HG02678 (cell line): Measurements from ENCODE around the gene ALX4.

Source experiments
- ATAC-seq: cut with Tn5 transposase; IDR thresholded peaks from one replicate; pipeline ENCODE4 v1.9.1; 2021; ENCODE audit warnings: mild to moderate bottlenecking, moderate library complexity; ENCODE audit not compliant: unreplicated experiment

Gene ALX4

GRCh38 chr11:44248109-44248508 lies 61.8 kb downstream of the ALX4 start:
- no peak for ATAC-seq

GRCh38 chr11:44247508-44247907 lies 62.4 kb downstream of the ALX4 start:
- no peak for ATAC-seq

- ATAC-seq: no peak
These were observed 63.2 kb downstream of the ALX4 start for GRCh38 chr11:44246726-44247125.

- ATAC-seq: no peak
These were observed 65.2 kb downstream of the ALX4 start for GRCh38 chr11:44244639-44245310.

GRCh38 chr11:44243595-44244343 lies 66.2 kb downstream of the ALX4 start:
- no peak for ATAC-seq

GRCh38 chr11:44243086-44243485 lies 66.9 kb downstream of the ALX4 start:
- ATAC-seq: no peak

- no peak for ATAC-seq
These were observed 68.1 kb downstream of the ALX4 start for GRCh38 chr11:44241851-44242250.

- ATAC-seq: no peak
These were observed 72.8 kb downstream of the ALX4 start for GRCh38 chr11:44237156-44237555.

- no peak for ATAC-seq
These were observed 73.6 kb downstream of the ALX4 start for GRCh38 chr11:44236296-44236695.

- no peak for ATAC-seq
These were observed 74.2 kb downstream of the ALX4 start for GRCh38 chr11:44235765-44236201.

GRCh38 chr11:44229624-44230023 lies 80.3 kb downstream of the ALX4 start:
- no peak for ATAC-seq

- no peak for ATAC-seq
These were observed 80.8 kb downstream of the ALX4 start for GRCh38 chr11:44229098-44229497.

- no peak for ATAC-seq
These were observed 81.6 kb downstream of the ALX4 start for GRCh38 chr11:44228379-44228778.

- peak; percentile 61 for ATAC-seq
These were observed 83.0 kb downstream of the ALX4 start for GRCh38 chr11:44226945-44227344.

- ATAC-seq: no peak
These were observed 83.4 kb downstream of the ALX4 start for GRCh38 chr11:44226490-44226889.

GRCh38 chr11:44224867-44225501 lies 85.0 kb downstream of the ALX4 start:
- ATAC-seq: no peak

- ATAC-seq: no peak
These were observed 86.7 kb downstream of the ALX4 start for GRCh38 chr11:44223238-44223637.

GRCh38 chr11:44221992-44222391 lies 87.9 kb downstream of the ALX4 start:
- no peak for ATAC-seq

GRCh38 chr11:44221456-44221855 lies 88.5 kb downstream of the ALX4 start:
- no peak for ATAC-seq

- no peak for ATAC-seq
These were observed 89.8 kb downstream of the ALX4 start for GRCh38 chr11:44219830-44220796.

- ATAC-seq: no peak
These were observed 92.5 kb downstream of the ALX4 start for GRCh38 chr11:44217432-44217831.
